HG03469 (cell line): ENCODE measurements around the gene GNAZ.

ENCODE experiments used
- ATAC-seq: cut with Tn5 transposase; IDR thresholded peaks from one replicate; pipeline ENCODE4 v1.9.1; 2021; ENCODE audit warnings: mild to moderate bottlenecking, moderate library complexity, moderate number of reproducible peaks; ENCODE audit not compliant: unreplicated experiment

The GNAZ gene

DNA sequence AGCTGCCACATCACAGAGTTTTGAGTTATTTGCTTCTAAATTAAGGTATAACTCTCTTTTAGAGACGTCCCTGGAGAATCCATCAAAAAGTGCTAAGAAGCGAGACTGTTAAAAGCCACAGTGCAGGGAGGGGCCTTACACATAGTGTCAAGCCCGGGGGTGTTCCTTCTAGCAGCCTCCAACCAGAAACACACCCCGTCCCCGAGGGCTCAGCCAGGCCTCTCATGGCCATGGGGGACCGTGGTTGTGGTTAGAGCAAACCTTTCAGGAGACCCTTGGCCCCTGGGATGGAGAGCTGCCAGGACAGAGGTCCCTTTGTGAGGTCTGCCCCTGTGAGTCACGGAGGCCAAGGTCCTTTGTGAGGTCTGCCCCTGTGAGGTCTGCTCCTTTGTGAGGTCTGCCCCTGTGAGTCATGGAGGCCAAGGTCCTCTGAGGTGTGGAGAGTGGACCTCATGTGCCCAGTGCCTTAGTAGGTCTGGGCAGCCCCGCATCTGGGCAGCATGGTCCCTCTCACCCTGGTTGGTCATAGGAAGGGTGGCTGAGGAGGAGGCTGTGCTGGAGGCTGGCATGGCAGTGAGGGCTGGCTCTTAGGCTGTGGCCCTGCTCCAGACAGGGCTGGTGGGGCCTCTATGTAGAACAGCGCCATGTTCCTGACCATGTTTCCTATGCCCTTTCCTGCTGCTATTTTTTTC is 5.4 kb downstream of the GNAZ start:
- no peak for ATAC-seq

DNA sequence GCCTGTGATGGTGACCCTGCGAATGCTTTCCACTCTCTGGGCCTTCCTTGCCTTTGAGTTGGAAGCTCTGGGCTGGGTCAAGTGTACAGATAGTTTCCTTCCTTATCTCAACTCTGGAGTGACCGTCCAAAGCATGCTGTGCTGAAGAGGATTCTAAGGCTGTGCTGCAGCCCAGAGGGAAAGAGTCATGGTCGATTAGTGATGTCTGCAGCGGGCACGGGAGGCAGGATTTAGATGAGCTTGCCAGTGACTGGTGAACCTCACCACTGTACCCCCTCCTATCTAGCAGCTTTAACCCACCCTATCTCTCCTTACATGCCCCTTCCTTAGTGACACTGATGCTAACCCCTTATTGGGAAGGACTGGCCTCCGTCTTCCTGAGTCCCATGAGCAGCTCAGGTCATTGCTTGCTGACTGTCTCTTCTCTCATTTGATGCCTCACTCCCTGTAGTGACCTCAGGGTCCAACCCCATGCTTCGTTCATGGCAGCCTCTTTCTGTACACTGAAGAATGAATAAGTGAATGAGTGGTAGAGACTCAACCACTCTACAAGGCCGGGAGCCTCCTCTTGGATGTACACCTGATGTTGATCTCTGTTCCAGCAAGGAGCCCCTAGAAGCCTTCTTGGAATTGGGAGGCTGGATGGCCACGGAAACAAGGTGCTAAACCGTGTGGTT is 6.7 kb downstream of the GNAZ start:
- no peak for ATAC-seq

DNA sequence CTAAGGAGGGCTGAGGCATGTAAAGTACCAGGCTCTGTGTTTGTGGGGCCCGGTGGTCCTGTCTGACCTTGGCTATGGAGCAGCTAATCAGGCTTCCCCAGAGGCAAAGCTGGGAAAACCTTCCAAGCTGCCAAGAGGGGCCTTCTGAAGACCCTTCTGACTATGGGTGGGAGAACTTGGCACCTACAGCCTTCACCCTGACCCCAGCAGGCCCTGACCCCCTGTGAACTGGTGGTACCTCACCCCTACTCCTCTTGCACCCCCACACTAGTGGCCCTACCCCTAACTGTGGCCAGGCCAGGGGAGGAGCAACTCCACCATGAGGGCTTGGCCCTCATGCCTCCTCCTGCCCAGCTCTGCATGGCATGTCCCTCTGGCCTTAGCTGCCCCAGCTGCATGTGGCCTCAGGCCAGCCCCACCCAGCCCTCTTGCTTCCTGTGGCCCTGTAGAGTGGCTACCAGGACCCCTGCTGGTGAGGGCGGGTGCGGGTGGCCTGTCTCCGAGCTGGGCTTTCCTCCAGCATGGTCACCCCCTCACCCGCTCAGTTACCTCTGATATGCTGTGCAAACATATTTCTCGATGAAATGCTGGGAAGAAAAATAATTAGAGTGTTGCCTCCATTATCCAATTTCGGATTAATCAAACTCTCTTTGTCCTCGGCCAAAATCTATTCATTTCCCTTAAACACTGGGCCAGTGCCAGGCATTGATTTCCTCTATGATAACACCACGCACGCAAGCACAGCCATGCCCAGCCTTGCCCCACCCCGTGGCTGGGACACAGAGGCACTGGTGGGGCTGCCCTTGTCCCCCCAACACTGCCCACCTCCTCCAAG is 7.5 kb downstream of the GNAZ start:
- ATAC-seq, result no peak

DNA sequence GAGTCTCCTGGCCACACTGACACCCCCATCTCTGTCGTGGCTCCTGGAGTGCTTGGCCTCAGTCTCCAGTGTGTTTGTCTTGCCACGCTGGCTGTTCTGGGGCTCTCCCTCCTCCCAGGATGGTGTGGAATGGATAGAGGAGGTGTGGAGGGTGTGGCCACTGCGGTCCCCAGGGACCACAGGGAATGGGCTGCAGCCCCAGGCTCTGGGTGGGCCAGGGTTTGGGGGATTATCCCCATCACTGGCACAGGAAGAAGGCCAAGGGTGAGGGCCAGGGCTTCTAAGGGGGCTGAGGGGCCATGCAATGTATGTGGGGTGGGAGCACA is 8.1 kb downstream of the GNAZ start:
- no peak for ATAC-seq

DNA sequence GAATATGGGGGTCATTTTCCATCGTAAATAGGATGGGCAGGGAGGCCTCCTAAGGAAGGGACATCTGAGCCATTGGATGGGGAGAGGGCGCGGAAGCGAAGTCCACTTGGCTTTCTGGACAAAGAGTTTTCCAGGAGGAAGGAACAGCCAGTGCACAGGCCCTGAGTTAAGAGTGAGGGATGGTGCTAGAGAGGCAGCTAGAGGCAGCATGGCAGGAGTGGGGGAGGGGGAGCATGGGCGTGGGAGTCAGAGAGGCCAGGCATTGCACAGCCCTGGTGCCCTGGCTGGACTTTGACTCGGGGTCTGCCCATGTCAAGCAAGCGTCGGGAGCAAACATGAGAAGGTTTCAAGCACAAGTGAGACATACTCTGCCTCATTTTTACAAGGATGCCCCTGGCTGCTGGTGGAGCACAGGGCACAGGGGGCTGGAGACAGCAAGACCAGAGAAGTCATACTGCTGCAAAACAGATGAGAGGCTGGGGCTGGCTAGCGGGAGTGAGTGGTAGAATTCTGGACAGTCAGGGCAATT is 9.0 kb downstream of the GNAZ start:
- ATAC-seq, result no peak

DNA sequence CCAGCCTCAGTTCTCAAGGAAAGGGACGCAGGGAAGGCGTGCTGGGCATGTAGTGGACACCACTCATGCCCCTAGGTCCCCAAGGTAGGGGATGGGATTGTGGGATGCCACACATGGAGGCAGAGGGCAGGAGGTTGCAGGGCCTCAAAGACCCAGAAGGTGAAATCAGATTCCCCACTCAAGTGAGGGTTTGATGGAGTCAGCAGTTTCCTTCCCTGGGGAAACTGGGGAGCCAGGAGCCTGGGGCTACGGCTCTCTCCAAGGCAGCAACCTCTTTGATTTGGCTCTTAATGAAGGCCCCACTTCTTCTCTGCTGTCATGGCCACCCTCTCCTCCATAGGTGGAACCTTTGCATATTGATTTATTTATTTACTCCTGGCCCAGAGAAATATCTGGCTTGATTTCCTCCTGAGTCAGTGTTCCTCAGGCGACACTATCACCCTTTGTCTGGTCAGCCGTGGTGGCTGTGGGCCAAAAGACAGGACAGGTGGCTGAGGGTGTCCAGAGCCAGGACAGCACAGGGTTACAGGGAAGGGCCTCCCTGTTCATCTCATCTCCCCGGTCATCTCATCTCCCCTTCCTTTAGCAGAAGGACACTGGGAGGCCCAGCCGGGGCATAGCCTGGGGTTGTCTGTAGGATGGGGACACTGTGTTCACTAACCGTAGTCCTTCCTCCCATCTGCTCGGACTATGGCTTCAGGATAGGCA is 9.6 kb downstream of the GNAZ start:
- ATAC-seq, result no peak

DNA sequence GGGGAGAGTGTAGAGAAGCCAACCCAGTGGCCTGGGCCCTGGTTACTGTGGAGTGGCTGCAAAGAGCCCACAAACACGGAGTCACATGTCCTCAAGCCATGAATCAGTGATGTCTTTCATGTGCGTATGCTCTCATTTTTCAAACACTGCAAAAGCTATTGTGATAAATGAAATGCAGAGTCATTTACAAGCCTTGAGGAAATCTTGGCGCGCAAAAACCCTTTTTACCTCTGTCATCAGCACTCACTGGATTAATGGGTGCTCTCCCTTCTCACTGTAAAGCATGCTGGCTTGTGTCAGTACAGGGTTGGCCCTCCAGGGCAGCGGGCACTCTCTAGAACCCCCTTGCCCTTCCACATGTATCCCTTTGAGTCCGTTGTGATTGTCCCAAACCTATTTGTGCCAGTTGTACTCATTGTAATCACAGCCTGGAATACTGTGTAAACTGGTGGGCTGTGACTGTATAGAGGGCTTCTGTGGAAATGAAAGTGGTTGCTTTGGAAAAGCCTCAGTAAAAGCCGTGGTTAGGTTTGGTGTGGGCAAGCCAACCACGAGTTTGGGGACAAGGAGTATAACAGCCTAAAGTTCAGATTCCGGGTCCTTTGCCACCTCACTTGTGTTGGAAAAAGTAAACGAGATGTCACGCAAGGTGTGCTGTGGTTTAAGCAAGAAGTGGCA is 10.4 kb downstream of the GNAZ start:
- ATAC-seq, result no peak

DNA sequence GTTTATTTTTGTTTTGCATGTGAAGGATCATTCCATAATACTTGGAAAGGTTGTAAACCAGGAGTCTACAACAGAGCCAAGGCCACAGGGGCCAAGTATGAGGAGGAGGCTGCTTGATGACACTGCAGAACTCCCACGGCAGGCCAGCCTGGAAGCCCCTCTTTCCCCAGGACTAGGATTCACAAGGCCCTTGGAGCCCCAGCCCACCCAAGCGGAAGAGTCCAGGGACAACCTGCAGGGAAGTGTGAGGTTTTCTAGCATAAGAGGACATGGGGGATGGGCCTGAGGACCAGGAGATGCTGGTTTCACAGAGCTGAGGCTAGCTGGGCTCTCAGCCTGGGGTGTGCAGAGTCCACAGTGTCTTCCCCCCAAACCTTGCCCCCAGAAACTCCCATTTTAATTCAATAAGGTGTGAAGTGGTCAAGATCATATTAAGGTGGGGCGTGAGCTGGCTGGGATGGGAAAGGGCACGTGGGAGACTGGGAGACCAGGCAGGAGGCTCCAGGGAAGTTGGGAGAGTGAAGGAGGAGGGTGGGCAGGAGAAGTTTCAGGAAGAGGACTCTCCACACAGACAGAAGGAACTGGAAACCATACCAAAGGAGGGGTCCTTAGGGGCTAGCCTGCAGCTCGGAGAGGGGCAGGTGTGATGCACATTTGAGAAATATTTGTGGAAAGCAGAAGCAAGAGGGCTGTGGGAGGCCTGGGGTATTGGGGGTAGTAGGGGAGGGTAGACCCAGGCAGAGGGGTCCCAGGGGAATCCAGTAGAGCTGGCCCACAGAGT is 12.4 kb downstream of the GNAZ start:
- ATAC-seq, result no peak

DNA sequence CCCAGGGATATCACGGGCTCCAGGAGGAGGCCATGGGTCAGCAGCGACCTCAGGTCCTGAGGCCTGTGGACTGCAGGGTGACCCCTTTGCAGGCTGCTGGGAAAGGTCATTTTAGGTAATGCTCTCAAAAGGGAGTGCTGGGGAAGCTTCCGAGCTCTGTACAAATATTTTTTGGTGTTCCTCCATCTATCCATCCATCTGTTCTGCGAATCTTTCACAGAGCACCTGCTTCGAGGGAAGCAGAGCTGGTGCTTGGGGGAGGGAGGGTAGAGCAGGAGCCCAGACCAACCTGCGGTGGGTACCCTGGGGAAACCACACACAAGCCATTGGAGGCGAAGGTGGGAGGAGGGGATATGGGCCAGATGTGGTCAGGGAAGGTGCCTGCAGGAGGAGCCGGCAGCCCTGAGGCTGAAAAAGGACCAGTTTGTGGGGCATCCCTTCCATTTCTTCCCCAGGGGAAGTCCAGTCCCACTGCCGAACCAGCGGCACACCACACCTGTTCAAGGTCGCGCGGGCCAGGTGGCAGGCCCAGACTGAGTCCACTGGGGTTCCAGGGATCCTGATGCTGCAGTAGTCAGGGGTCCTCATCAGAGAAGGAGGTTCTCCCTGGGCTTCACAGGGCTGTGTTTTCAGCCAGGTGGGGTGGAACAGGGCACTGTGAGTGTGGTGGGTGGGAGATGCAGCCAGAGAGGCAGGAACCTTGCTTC is 13.1 kb downstream of the GNAZ start:
- ATAC-seq, result no peak

DNA sequence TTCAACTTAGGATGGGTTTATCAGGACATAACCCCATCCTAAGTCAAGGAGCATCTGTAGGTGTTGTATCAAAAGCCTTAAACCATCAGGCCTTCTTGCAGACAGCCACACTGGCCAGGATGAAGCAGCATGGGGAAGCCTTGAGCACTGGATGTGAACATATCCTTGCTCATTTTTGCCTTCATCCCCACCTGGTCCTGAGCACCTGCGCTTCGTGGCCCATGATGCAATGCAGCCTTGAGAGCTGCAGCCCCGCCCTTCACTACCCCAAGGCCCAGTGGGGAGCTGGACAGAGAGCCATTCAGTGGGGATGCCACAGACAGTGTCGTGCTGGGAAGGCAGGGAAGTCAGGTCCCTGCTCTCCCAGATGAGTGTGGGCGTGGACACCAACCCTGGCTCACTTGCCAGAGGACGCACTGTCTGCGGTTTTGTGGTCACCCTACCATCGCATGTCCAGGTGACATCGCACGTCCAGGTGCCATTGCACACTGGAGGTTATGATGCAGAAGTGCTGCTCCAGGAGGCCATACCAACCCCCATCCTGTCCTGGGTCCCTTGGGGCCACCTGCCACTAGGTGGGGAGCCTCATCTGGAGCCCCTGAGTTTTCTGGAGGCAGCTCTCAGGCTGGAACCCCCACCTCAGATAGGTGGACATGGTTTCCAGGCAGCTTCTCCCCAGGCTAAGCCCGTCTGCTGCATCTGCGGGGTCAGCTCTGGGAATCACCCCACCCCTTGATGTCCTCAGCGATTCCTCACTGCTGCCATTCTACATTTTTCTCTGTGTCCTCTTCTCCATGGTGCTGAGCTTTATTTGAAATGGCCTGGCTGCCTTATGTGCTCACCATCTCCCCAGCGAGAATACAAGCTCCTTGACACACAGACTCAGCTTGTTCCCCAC is 14.4 kb downstream of the GNAZ start:
- no peak for ATAC-seq

DNA sequence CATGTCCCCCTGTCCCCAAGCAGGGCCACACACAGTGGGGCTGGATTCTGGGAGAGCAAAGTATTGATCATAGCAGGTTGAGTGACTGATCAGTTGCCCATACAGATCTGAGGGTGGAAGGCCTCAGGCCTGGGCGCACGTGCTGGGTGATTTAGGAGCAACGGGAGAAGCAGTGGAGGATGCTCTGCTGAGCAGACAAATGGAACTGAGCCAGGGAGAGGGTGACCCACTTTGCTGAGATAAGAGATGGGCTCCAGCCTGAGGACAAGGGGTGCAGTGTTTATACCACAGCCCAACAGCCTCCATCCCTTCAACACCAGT is 15.0 kb downstream of the GNAZ start:
- ATAC-seq, result no peak

DNA sequence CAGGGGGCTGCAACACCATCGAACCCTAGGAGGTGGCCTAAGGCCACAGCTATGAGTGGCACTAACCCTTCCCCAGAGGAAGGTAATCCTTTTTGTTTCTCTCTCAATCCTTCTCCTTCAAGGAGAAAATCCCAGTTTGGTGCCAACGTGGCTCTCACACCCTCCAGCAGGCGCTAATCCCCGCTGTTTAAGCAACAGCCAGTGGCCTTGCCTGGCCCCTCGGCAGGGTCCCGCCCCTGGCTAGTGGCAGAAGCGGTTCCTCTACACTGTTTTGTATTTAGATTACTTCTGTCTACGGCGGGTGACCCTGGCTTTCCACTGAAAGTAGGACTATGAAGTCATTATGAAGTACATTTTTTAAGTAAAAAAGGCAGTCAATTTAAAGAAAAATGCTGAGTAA is 15.5 kb downstream of the GNAZ start:
- ATAC-seq, result no peak

DNA sequence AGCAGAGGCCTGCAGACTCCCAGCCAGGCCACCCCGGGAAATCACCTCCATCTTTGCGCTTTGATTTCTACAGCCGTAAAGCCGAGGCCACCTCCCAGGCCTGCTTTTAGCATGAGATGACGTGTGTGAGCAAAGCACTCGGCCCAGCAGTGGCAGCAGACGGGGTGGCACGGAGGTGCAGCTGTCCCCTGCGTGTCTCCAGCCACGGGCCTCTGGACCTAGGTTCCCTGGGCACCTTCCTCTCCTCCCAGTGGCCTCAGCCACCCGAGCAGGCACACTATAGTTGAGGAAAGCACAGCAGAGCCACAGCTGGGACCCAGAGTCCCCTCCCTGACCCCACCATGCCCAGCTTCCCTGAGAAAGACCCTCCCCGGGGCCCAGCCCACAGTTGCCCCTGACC is 15.9 kb downstream of the GNAZ start:
- no peak for ATAC-seq

DNA sequence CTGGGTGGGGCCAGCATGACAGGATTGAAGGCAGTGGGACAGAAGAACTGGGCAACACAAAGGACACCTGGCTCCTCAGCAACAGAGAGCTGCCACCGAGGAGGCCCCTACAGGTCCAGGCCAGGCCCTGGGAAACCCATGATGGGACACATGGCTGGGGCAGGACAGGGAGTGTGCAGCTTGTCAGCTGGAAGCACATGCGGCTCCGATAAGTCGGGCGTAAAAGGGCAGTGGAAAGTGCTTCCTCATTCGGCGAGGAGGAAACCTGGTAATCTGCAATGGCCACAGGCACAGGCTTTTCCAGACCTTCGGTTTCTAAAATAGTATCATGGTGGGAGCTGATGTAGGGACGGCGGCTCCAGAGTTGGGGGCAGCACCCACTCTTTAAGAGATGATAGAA is 16.5 kb downstream of the GNAZ start:
- no peak for ATAC-seq

DNA sequence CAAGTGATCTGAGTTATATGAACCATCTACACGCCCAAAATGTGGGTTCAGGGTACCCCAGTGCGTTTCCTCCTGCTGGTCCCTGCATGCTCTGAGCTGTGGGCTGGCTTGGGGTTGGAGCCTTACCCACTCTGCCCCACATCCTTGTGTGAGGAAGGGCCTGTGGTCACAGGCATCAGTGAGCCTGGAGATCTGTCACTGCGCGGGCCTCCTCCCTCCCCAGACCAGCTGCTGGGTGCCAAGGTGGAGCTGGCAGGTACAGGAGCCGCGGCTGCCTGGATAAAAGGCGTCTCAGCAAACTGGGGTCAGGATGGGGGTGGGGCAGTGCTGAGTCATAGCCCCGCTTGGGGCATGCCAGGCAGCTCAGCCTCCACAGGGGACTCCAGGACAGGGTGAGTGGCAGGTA is 17.9 kb downstream of the GNAZ start:
- ATAC-seq, result no peak

DNA sequence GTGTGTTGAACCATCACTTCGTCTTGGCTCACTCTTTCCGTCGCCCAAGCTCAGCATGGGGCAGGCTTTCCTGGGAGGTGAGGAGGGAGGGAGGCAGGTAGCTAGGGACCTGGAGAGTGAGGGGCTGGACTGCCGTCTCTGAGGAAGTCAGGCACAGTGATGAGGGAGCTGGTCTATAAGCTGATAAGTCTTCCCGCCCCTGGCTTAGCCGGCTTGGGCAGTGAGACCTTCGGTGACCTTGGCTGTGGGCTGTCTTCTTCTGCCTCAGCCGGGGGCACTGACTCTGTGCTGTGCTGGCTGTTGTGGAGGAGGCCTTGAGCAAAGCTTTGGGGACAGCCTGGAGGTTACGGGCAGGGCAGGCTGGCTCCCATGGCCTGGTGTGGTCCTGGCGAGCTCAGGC is 18.7 kb downstream of the GNAZ start:
- no peak for ATAC-seq

DNA sequence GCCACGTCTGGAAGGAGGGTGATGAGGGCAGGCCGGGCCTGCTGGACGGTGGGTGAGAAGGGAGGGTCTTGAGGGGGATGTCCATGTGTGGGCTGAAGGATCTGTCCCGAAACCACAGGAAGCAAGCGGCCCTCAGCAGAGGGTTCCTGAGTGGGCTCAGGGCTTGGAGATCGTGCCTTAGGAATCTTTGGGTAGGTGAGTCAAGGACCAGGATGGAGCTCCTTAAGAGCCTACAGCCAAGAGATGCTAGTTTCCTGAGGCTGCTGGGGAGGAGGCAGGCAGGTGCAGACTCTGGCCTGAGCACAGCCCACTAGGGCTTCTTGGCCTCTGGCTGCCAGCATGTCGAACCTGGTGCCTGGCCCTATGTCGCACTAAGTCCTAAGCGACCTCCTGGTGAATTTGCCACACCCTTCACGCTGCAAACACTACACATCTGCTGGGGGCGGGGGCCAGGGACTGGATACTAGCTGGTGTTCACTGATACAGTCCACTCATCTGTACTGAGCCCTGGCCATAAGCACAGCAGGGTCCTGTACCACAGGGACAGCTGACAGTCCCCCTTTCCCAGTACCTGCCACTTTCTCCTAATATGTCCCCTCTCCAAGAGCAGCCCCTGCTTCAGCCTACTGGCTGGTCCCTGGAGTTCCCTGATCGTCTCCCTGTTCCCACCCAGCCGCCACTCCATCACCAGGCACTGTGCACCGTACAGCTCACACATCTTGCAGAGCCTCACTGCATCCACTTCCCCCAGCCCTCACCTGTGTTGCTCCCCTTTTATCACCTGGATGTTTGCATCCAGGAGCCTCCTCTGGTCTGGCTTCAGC is 19.5 kb downstream of the GNAZ start:
- ATAC-seq, result no peak

DNA sequence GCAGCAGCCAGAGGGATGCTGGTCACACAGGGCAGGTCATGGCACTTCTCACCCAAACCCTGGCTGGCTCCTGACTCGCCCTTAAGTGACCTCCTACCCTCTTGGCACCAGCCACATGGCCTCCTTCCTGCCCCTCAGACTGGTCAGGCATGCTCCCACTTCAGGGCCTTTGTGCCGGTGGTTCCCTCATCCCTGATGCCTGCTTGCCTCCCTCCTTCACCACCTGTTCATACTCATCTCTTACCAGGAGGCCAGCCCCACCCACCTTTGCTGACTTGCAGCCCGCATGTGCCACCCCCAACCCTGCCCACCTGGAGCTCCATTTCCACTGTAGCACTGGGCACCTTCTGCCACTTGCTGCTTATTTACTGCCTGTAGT is 20.1 kb downstream of the GNAZ start:
- ATAC-seq, result no peak
